Natural killer cell (primary cell): ENCODE measurements around the gene CSF1. TPM values are rescaled to one million over a fixed set of nuclear protein-coding genes. Genes with fewer than 3 reads are reported as not detected.

Source experiments
- ATAC-seq, 3 donors: fragments of 150-1000 bp in 2 of 3; fragments of 200-7000 bp in 1 of 3; cut with Tn5 transposase; 1 replicate in 1 of 3; 2 replicates in 2 of 3; pipeline ENCODE4 v1.10.0; 2021; ENCODE audit warnings: mild to moderate bottlenecking in 2 of 3, moderate library complexity in 2 of 3
- DNase-seq, 2 donors: peaks; one replicate each; pipeline versions ENCODE4 v3.0.0 to v3.0.0-alpha.2; 2013 to 2021; ENCODE audit warnings: mixed read lengths in 1 of 2
- H3K27ac ChIP-seq: one replicate; pipeline ENCODE4 v1.5.1; 2013; ENCODE audit warnings: mild to moderate bottlenecking, low read length
- H3K27me3 ChIP-seq: one replicate; pipeline ENCODE4 v1.6.1; 2013; ENCODE audit warnings: low read length; ENCODE audit not compliant: control insufficient read depth, insufficient read depth
- H3K36me3 ChIP-seq: one replicate; pipeline ENCODE4 v1.6.1; 2013; ENCODE audit warnings: low read length; ENCODE audit not compliant: control insufficient read depth, insufficient read depth
- H3K4me1 ChIP-seq: one replicate; pipeline ENCODE4 v1.6.1; 2013; ENCODE audit warnings: low read length; ENCODE audit not compliant: control insufficient read depth, insufficient read depth
- H3K4me3 ChIP-seq: one replicate; pipeline ENCODE4 v1.5.1; 2013; ENCODE audit warnings: low read length
- H3K9me3 ChIP-seq: one replicate; pipeline ENCODE4 v1.6.1; 2013; ENCODE audit warnings: low read length; ENCODE audit not compliant: control insufficient read depth, insufficient read depth
- H3K27ac Mint-ChIP-seq, 2 donors: one replicate each; pipeline ENCODE4 v1.8.0; 2022; ENCODE audit warnings: mild to moderate bottlenecking in 2 of 2, mixed read lengths in 2 of 2, moderate library complexity in 1 of 2
- H3K27me3 Mint-ChIP-seq, 2 donors: one replicate each; pipeline ENCODE4 v1.8.0; 2022; ENCODE audit warnings: low read depth in 2 of 2, mixed read lengths in 2 of 2
- H3K36me3 Mint-ChIP-seq: one replicate; pipeline ENCODE4 v1.8.0; 2022; ENCODE audit warnings: mixed read lengths
- H3K4me1 Mint-ChIP-seq, 2 donors: one replicate each; pipeline ENCODE4 v1.8.0; 2022; ENCODE audit warnings: mixed read lengths in 2 of 2
- H3K4me3 Mint-ChIP-seq: one replicate; pipeline ENCODE4 v1.8.0; 2022; ENCODE audit warnings: mild to moderate bottlenecking, moderate library complexity, mixed read lengths
- H3K9me3 Mint-ChIP-seq, 2 donors: one replicate each; pipeline ENCODE4 v1.8.0; 2022; ENCODE audit warnings: mixed read lengths in 2 of 2
- CTCF ChIP-seq: fragments of 200-600 bp; IDR thresholded peaks from one replicate; pipeline ENCODE4 v1.8.0; 2022; ENCODE audit warnings: antibody characterized with exemption
- WGBS: methylation state at CpG from one replicate; pipeline ENCODE4 v1.1.7; 2013; ENCODE audit warnings: missing lambda C conversion rate; ENCODE audit not compliant: insufficient coverage; 5-methylcytosine and 5-hydroxymethylcytosine counted together
- intact Hi-C: fragments of 100-400 bp; cut with micrococcal nuclease; formaldehyde crosslinking; loops from one replicate; pipeline ENCODE4 v1.14.2; 2022
- total RNA-seq, 4 donors: library from RNA; stranded (reverse); fragments of 120-200 nt in 1 of 4; gene quantifications; one replicate each; pipeline versions ENCODE4 v1.2.3 to v1.2.4, GENCODE V29; 2013 to 2022

CSF1 gene
- total RNA-seq, 3 donors from 2014 or later (not counting 1 experiment from before 2014, with no cell fraction given): 2.1 to 57.9 (median 3.7) TPM

- 92% methylated on average over 6 of the region's 6 CpGs for WGBS
- Mint-ChIP-seq H3K9me3 (no peaks in the 10 kb centered on the region), H3K36me3 (no peaks in the 10 kb centered on the region), H3K27me3 (peaks cover 0 to 15% of the 10 kb centered on the region in 2 donors), H3K4me1 (no peaks in the 10 kb centered on the region), H3K27ac (no peak overlapping the region), H3K4me3 (no peak overlapping the region)
- no peak for TF ChIP-seq CTCF
- intact Hi-C loops: no loop called here
- Histone ChIP-seq H3K9me3 (no peaks in the 10 kb centered on the region), H3K4me1 (no peaks in the 10 kb centered on the region), H3K27me3 (no peaks in the 10 kb centered on the region), H3K4me3 (no peak overlapping the region), H3K36me3 (no peaks in the 10 kb centered on the region), H3K27ac (no peak overlapping the region)
- DNase-seq: no peak
- no peak for ATAC-seq
Measured at GRCh38 chr1:109927911-109928321, 17.3 kb downstream of the CSF1 start.

- no peak overlapping the region for H3K4me3 ChIP-seq
- intact Hi-C loops: no loop called here
- no peak overlapping the region for H3K27ac ChIP-seq
- no peak for TF ChIP-seq CTCF
- Mint-ChIP-seq H3K9me3 (no peaks in the 10 kb centered on the region), H3K27me3 (peaks cover 0 to 14% of the 10 kb centered on the region in 2 donors), H3K4me1 (peaks cover 3 to 5% of the 10 kb centered on the region in 2 donors), H3K4me3 (no peak overlapping the region), H3K36me3 (no peaks in the 10 kb centered on the region), H3K27ac (no peak overlapping the region)
- ATAC-seq (no peak), DNase-seq (no peak)
- H3K36me3 ChIP-seq: no peaks in the 10 kb centered on the region
- 93% methylated on average over 7 of the region's 8 CpGs for WGBS
- H3K9me3 ChIP-seq: no peaks in the 10 kb centered on the region
- peaks cover 3% of the 10 kb centered on the region for H3K4me1 ChIP-seq
- no peaks in the 10 kb centered on the region for H3K27me3 ChIP-seq
Measured at GRCh38 chr1:109928591-109929111, 18.0 kb downstream of the CSF1 start.

GRCh38 chr1:109929170-109929569, 18.5 kb downstream of the CSF1 start:
- H3K27ac ChIP-seq: no peak overlapping the region
- Mint-ChIP-seq H3K4me3 (no peak overlapping the region), H3K9me3 (no peaks in the 10 kb centered on the region), H3K27me3 (peaks cover 0 to 11% of the 10 kb centered on the region in 2 donors), H3K36me3 (no peaks in the 10 kb centered on the region), H3K4me1 (peaks cover 7 to 10% of the 10 kb centered on the region in 2 donors), H3K27ac (no peak overlapping the region)
- intact Hi-C loops: no loop called here
- no peaks in the 10 kb centered on the region for H3K9me3 ChIP-seq
- H3K4me1 ChIP-seq: peaks cover 8% of the 10 kb centered on the region
- no peak for TF ChIP-seq CTCF
- DNase-seq: no peak
- H3K4me3 ChIP-seq: no peak overlapping the region
- no peaks in the 10 kb centered on the region for H3K36me3 ChIP-seq
- H3K27me3 ChIP-seq: no peaks in the 10 kb centered on the region
- WGBS: 91% methylated on average over 11 of the region's 11 CpGs
- ATAC-seq: no peak

GRCh38 chr1:109929588-109930251, 19.1 kb downstream of the CSF1 start:
- Histone ChIP-seq H3K4me1 (peaks cover 12% of the 10 kb centered on the region), H3K27ac (no peak overlapping the region), H3K4me3 (no peak overlapping the region), H3K9me3 (no peaks in the 10 kb centered on the region), H3K27me3 (no peaks in the 10 kb centered on the region), H3K36me3 (no peaks in the 10 kb centered on the region)
- Mint-ChIP-seq H3K4me1 (peaks cover 7 to 10% of the 10 kb centered on the region in 2 donors), H3K4me3 (no peak overlapping the region), H3K27ac (no peak overlapping the region), H3K27me3 (peaks cover 0 to 11% of the 10 kb centered on the region in 2 donors), H3K9me3 (no peaks in the 10 kb centered on the region), H3K36me3 (no peaks in the 10 kb centered on the region)
- intact Hi-C loops: no loop called here
- DNase-seq: no peak
- no peak for TF ChIP-seq CTCF
- no peak for ATAC-seq
- 96% methylated on average over 11 of the region's 11 CpGs for WGBS
